Uterus (tissue), 4 donors: Measurements from ENCODE around the gene ZBTB20. TPM values are rescaled to one million over a fixed set of nuclear protein-coding genes. Genes with fewer than 3 reads are reported as not detected.

Experiments
- DNase-seq, 2 donors: peaks; one replicate each; pipeline ENCODE4 v3.0.0-alpha.2; 2019 to 2020
- H3K27ac ChIP-seq, 2 donors: fragments of 200-600 bp; sonication (generic); 1 replicate in 1 of 2; 2 replicates in 1 of 2; pipeline ENCODE4 v1.5.1; 2016 to 2018
- H3K27me3 ChIP-seq, 2 donors: fragments of 200-600 bp; sonication (generic); one replicate each; pipeline ENCODE4 v1.5.1; 2018 to 2019; ENCODE audit warnings: control low read depth in 1 of 2
- H3K36me3 ChIP-seq, 2 donors: fragments of 200-600 bp; sonication (generic); one replicate each; pipeline ENCODE4 v1.5.1; 2019; ENCODE audit warnings: control low read depth in 1 of 2
- H3K4me1 ChIP-seq, 2 donors: fragments of 200-600 bp; sonication (generic); one replicate each; pipeline ENCODE4 v1.5.1; 2018 to 2019; ENCODE audit warnings: control low read depth in 1 of 2
- H3K4me3 ChIP-seq, 2 donors: fragments of 200-600 bp; sonication (generic); 1 replicate in 1 of 2; 2 replicates in 1 of 2; pipeline ENCODE4 v1.5.1; 2018 to 2019; ENCODE audit warnings: mild to moderate bottlenecking in 1 of 2
- H3K9me3 ChIP-seq, 2 donors: fragments of 200-600 bp; sonication (generic); one replicate each; pipeline ENCODE4 v1.5.1; 2019; ENCODE audit warnings: control low read depth in 1 of 2
- POLR2A ChIP-seq, 2 donors: fragments of 450-650 bp; IDR thresholded peaks; one replicate each; pipeline ENCODE4 v1.6.1; 2016; ENCODE audit warnings: antibody characterized with exemption in 2 of 2, mild to moderate bottlenecking in 1 of 2, moderate library complexity in 1 of 2
- intact Hi-C: fragments of 100-400 bp; cut with DNase I; formaldehyde crosslinking; loops from one replicate; pipeline ENCODE4 v1.15.1; 2023; ENCODE audit warnings: low total_unique reads
- total RNA-seq, 4 donors: library from RNA; depleted of rRNA in 3 of 4; stranded (reverse); fragments of >200 nt in 3 of 4; gene quantifications; one replicate each; pipeline versions ENCODE4 v1.1.0 to v1.2.4, GENCODE V29; 2014 to 2023
- TF ChIP-seq, protein P1 (sequence below), 4 experiments: fragments of 200-600 bp in 2 of 4; fragments of 450-650 bp in 2 of 4; sonication (generic) in 2 of 4; IDR thresholded peaks; one replicate each; pipeline ENCODE4 v1.5.1; 2016 to 2019; ENCODE audit warnings: antibody characterized with exemption in 4 of 4, mild to moderate bottlenecking in 2 of 4, moderate library complexity in 1 of 4
- donor health status: DM: yes; HTN: yes; CAD: no.

ZBTB20 gene
- total RNA-seq, 4 donors from 2014 or later, result 35.6 to 157 (median 85.1) TPM

GRCh38 chr3:114444216-114444615, 702.9 kb downstream of the ZBTB20 start:
- intact Hi-C loops, result no loop called here
- H3K27ac ChIP-seq, result no peak overlapping the region
- H3K9me3 ChIP-seq, result no peaks in the 10 kb centered on the region
- TF ChIP-seq, protein P1, sequence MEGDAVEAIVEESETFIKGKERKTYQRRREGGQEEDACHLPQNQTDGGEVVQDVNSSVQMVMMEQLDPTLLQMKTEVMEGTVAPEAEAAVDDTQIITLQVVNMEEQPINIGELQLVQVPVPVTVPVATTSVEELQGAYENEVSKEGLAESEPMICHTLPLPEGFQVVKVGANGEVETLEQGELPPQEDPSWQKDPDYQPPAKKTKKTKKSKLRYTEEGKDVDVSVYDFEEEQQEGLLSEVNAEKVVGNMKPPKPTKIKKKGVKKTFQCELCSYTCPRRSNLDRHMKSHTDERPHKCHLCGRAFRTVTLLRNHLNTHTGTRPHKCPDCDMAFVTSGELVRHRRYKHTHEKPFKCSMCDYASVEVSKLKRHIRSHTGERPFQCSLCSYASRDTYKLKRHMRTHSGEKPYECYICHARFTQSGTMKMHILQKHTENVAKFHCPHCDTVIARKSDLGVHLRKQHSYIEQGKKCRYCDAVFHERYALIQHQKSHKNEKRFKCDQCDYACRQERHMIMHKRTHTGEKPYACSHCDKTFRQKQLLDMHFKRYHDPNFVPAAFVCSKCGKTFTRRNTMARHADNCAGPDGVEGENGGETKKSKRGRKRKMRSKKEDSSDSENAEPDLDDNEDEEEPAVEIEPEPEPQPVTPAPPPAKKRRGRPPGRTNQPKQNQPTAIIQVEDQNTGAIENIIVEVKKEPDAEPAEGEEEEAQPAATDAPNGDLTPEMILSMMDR (IDR thresholded peaks at IDR 0.05), result no peak
- TF ChIP-seq POLR2A (IDR thresholded peaks at IDR 0.05), result no peak
- no peak overlapping the region for H3K4me3 ChIP-seq
- H3K36me3 ChIP-seq, result no peaks in the 10 kb centered on the region
- no peaks in the 10 kb centered on the region for H3K4me1 ChIP-seq
- no peak for DNase-seq
- H3K27me3 ChIP-seq, result no peaks in the 10 kb centered on the region

DNA sequence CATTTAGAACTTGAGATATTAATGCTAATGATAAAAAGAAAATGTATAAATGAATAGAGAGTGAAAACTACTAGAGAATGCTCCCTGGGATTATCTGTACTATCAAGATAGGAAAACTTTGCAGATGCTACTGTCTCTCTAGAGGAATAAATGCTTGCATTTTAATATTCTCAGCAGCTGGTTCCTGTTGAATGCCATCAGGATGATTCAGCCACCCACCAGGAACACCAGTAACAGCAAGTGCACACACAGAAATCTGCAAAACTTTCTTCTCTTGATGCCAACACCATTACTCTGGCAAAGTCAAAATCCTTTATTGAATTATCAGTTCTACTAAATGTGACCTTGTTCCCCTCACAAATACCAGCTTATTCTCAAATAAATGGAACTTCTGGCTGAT, 704.8 kb downstream of the ZBTB20 start:
- no peaks in the 10 kb centered on the region for H3K36me3 ChIP-seq
- H3K9me3 ChIP-seq, result no peaks in the 10 kb centered on the region
- TF ChIP-seq POLR2A (IDR thresholded peaks at IDR 0.05), result no peak
- TF ChIP-seq, protein P1 (IDR thresholded peaks at IDR 0.05), result no peak
- intact Hi-C loops, result no loop called here
- H3K27ac ChIP-seq, result no peak overlapping the region
- no peak overlapping the region for H3K4me3 ChIP-seq
- H3K4me1 ChIP-seq, result no peaks in the 10 kb centered on the region
- no peak for DNase-seq
- H3K27me3 ChIP-seq, result no peaks in the 10 kb centered on the region

- TF ChIP-seq, protein P1 (IDR thresholded peaks at IDR 0.05), result no peak
- no peak for TF ChIP-seq POLR2A (IDR thresholded peaks at IDR 0.05)
- intact Hi-C loops, result no loop called here
- Histone ChIP-seq H3K9me3 (no peaks in the 10 kb centered on the region), H3K4me3 (no peak overlapping the region), H3K4me1 (no peaks in the 10 kb centered on the region), H3K36me3 (no peaks in the 10 kb centered on the region), H3K27ac (no peak overlapping the region), H3K27me3 (no peaks in the 10 kb centered on the region)
- DNase-seq, result no peak
Observed at GRCh38 chr3:114441386-114441785, 705.7 kb downstream of the ZBTB20 start.

- DNase-seq, result no peak
- no peak overlapping the region for H3K4me3 ChIP-seq
- H3K36me3 ChIP-seq, result no peaks in the 10 kb centered on the region
- H3K27ac ChIP-seq, result no peak overlapping the region
- H3K27me3 ChIP-seq, result no peaks in the 10 kb centered on the region
- intact Hi-C loops, result no loop called here
- no peaks in the 10 kb centered on the region for H3K9me3 ChIP-seq
- no peak for TF ChIP-seq POLR2A (IDR thresholded peaks at IDR 0.05)
- TF ChIP-seq, protein P1 (IDR thresholded peaks at IDR 0.05), result no peak
- H3K4me1 ChIP-seq, result no peaks in the 10 kb centered on the region
Observed at GRCh38 chr3:114440700-114441099, 706.4 kb downstream of the ZBTB20 start.

- Histone ChIP-seq H3K4me3 (no peak overlapping the region), H3K4me1 (no peaks in the 10 kb centered on the region), H3K27me3 (no peaks in the 10 kb centered on the region), H3K36me3 (no peaks in the 10 kb centered on the region), H3K27ac (no peak overlapping the region), H3K9me3 (no peaks in the 10 kb centered on the region)
- DNase-seq, result no peak
- TF ChIP-seq, protein P1 (IDR thresholded peaks at IDR 0.05), result no peak
- no peak for TF ChIP-seq POLR2A (IDR thresholded peaks at IDR 0.05)
- intact Hi-C loops, result no loop called here
Observed at GRCh38 chr3:114439284-114439683, 707.8 kb downstream of the ZBTB20 start.
